Measurements from ENCODE around the gene IL2RG.
A peak's percentile ranks its signal among the peaks of the same experiment; 100 is the strongest.

The IL2RG gene

GRCh38 chrX:71068044-71068918 lies 43.1 kb downstream of the IL2RG start, which contains the start of gene SNX12:
SNX12 (minus strand) TSS chrX:71068334; CDS start chrX:71068306, 28 bp downstream.
- CTCF ChIA-PET, result interaction anchor here (1.0 to 1.1 kb wide), 2 partner anchors 10 to 13 kb away, joined by 3 read pairs; no protein-coding TSS in a partner anchor
- DNase-seq (ENCODE audit: extremely low spot score), result peak; percentile 86
- peak; percentile 82 for TF ChIP-seq CTCF (IDR thresholded peaks at IDR 0.05; ENCODE audit: control extremely low read depth, extremely low read depth, low read depth, missing control alignments)
- POLR2A ChIA-PET, result interaction anchor here (0.6 kb wide), 4 partner anchors 27 to 71 kb away, joined by 3 to 5 read pairs (median 4); no protein-coding TSS in a partner anchor

GRCh38 chrX:71067712-71068043 lies 43.7 kb downstream of the IL2RG start:
- ChIA-PET CTCF (interaction anchor here (1.0 to 1.1 kb wide), 2 partner anchors 9 to 12 kb away, joined by 3 read pairs; no protein-coding TSS in a partner anchor), POLR2A (interaction anchor here (0.6 kb wide), 4 partner anchors 27 to 70 kb away, joined by 3 to 5 read pairs (median 4); no protein-coding TSS in a partner anchor)
- DNase-seq (ENCODE audit: extremely low spot score), result no peak
- no peak for TF ChIP-seq CTCF (IDR thresholded peaks at IDR 0.05; ENCODE audit: control extremely low read depth, extremely low read depth, low read depth, missing control alignments)

- DNase-seq (ENCODE audit: extremely low spot score), result no peak
- POLR2A ChIA-PET, result no interaction called here
- CTCF ChIA-PET, result interaction anchor here (1.0 to 1.1 kb wide), 2 partner anchors 8 to 12 kb away, joined by 3 read pairs; no protein-coding TSS in a partner anchor
- TF ChIP-seq CTCF (IDR thresholded peaks at IDR 0.05; ENCODE audit: control extremely low read depth, extremely low read depth, low read depth, missing control alignments), result no peak
Observed at GRCh38 chrX:71067089-71067488, 44.3 kb downstream of the IL2RG start.

GRCh38 chrX:71060127-71060526 lies 51.2 kb downstream of the IL2RG start:
- ChIA-PET CTCF (no interaction called here), POLR2A (no interaction called here)
- DNase-seq (ENCODE audit: extremely low spot score), result no peak
- TF ChIP-seq CTCF (IDR thresholded peaks at IDR 0.05; ENCODE audit: control extremely low read depth, extremely low read depth, low read depth, missing control alignments), result no peak

GRCh38 chrX:71057848-71058530 lies 53.4 kb downstream of the IL2RG start:
- DNase-seq (ENCODE audit: extremely low spot score), result no peak
- CTCF ChIA-PET, result interaction anchor here (0.8 to 1.5 kb wide), 4 partner anchors 10 to 123 kb away, joined by 3 to 4 read pairs (median 3); no protein-coding TSS in a partner anchor
- POLR2A ChIA-PET, result no interaction called here
- no peak for TF ChIP-seq CTCF (IDR thresholded peaks at IDR 0.05; ENCODE audit: control extremely low read depth, extremely low read depth, low read depth, missing control alignments)
